HL-60 (cell line): ENCODE measurements around the gene SDCCAG8.

Experiments
- DNase-seq, 2 experiments: peaks; one replicate each; pipeline ENCODE4 v3.0.0-alpha.2; 2010 to 2020; ENCODE audit warnings: low read depth in 1 of 2, low spot score in 1 of 2
- H3K27ac ChIP-seq: fragments of 250-450 bp; sonication (Bioruptor Pico); replicated peaks from 2 replicates; pipeline ENCODE4 v1.5.1; 2020; ENCODE audit warnings: mild to moderate bottlenecking, moderate library complexity
- H3K27me3 ChIP-seq: fragments of 250-450 bp; sonication (Bioruptor Pico); 2 replicates; pipeline ENCODE4 v1.5.1; 2021; ENCODE audit warnings: mild to moderate bottlenecking, moderate library complexity; ENCODE audit not compliant: insufficient read depth, poor library complexity, severe bottlenecking
- H3K4me3 ChIP-seq: replicated peaks from 2 replicates; pipeline ENCODE4 v1.5.1; 2011; ENCODE audit warnings: mild to moderate bottlenecking, control low read depth, low read length; ENCODE audit not compliant: insufficient read depth
- CTCF ChIP-seq: IDR thresholded peaks from one replicate; pipeline ENCODE4 v1.5.1; 2011; ENCODE audit warnings: low read length, control low read depth, inconsistent platforms; ENCODE audit not compliant: insufficient read depth
- GABPA ChIP-seq: IDR thresholded peaks from 2 replicates; pipeline ENCODE4 v1.6.1; 2012; ENCODE audit warnings: low read depth
- POLR2AphosphoS5 ChIP-seq: IDR thresholded peaks from 2 replicates; pipeline ENCODE4 v1.6.1; 2012; ENCODE audit warnings: low read depth
- REST ChIP-seq: IDR thresholded peaks from 2 replicates; pipeline ENCODE4 v1.6.1; 2012; ENCODE audit warnings: low read depth; ENCODE audit not compliant: insufficient replicate concordance
- SPI1 ChIP-seq: IDR thresholded peaks from 2 replicates; pipeline ENCODE4 v1.6.1; 2012; ENCODE audit warnings: low read depth, mild to moderate bottlenecking, borderline replicate concordance

SDCCAG8 gene

DNA sequence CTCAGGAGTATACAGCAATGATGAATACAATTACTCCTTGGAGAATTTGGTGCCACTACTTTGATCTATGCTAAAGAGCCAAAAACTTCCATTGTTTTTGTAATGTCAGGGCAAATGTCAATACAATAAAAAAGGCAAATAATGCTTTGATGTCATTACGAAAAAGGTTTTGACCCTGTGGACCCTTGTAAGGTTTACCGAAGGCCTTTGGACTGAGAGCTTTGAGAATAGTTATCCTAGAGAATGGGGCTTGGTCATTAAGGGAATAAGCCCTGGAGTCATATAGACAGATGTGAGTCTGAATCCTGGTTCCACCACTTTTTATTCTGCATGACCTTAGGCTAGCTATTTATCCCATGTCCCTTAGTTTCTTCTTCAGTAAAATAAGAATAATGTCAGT lies 28.2 kb upstream of the SDCCAG8 start:
- DNase-seq, result no peak
- Histone ChIP-seq H3K27me3 (no peaks in the 10 kb centered on the region), H3K4me3 (no peak overlapping the region), H3K27ac (no peak overlapping the region)
- TF ChIP-seq GABPA (no peak), REST (no peak), CTCF (no peak), POLR2AphosphoS5 (no peak), SPI1 (no peak)

DNA sequence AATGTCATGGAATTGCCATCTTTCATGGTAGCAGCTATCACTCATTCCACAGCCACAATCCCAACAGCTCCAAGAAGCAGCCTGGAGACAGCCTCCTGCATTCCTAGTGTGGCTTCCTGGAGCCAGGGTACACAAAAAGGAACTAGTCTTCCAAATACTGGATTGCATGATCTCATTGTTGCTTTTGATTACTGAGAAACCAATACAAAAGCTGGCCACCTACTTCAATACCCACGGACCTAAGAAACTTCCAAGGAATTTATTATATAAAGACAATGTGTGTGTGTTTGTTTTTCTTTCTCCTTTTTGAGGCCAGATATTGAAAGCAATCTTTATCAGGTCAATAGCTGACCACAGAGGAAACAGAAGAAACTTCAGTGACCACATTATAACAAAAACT lies 26.3 kb upstream of the SDCCAG8 start:
- H3K4me3 ChIP-seq, result no peak overlapping the region
- DNase-seq, result no peak
- no peak overlapping the region for H3K27ac ChIP-seq
- H3K27me3 ChIP-seq, result no peaks in the 10 kb centered on the region
- no peak for TF ChIP-seq SPI1
- no peak for TF ChIP-seq REST
- no peak for TF ChIP-seq POLR2AphosphoS5
- TF ChIP-seq GABPA, result no peak
- TF ChIP-seq CTCF, result no peak

DNA sequence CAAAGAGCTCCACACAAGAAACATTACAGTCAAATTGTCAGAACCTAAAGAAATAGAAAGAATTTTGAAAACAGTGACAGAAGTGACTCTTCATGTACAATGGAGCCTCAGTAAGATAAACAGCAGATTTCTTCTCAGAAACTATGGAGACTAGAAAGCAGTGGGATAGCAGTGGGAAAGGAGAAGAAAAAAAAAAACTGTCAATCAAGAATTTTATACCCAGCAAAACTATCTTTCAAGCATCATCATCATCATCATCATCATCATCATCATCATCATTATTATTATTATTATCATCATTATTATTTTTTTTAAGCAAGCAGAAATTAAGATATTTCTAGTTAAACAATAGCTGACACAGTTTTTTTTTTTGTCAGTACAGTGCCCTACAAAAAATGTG lies 24.9 kb upstream of the SDCCAG8 start:
- TF ChIP-seq REST (no peak), POLR2AphosphoS5 (no peak), SPI1 (no peak), CTCF (no peak), GABPA (no peak)
- no peak for DNase-seq
- Histone ChIP-seq H3K27me3 (no peaks in the 10 kb centered on the region), H3K27ac (no peak overlapping the region), H3K4me3 (no peak overlapping the region)
